ENCODE data around the gene UBASH3A.

The UBASH3A gene

GRCh38 chr21:42491328-42491727 lies 87.6 kb downstream of the UBASH3A start:
- DNase-seq (ENCODE audit: low read depth), result no peak

GRCh38 chr21:42492201-42492600 lies 88.5 kb downstream of the UBASH3A start:
- DNase-seq (ENCODE audit: low read depth), result no peak

GRCh38 chr21:42493109-42494060 lies 89.7 kb downstream of the UBASH3A start:
- DNase-seq (ENCODE audit: low read depth), result no peak

- DNase-seq (ENCODE audit: low read depth), result no peak
These were observed 91.3 kb downstream of the UBASH3A start for GRCh38 chr21:42495027-42495426.

- DNase-seq (ENCODE audit: low read depth), result no peak
These were observed 92.0 kb downstream of the UBASH3A start for GRCh38 chr21:42495765-42496119.

- peak; percentile 97 for DNase-seq (ENCODE audit: low read depth)
These were observed 92.6 kb downstream of the UBASH3A start, which contains the start of gene RSPH1 for GRCh38 chr21:42496120-42496838. RSPH1 (minus strand) TSS chr21:42496224; CDS start chr21:42496186, 38 bp downstream.

- DNase-seq (ENCODE audit: low read depth), result peak; percentile 11
These were observed 93.1 kb downstream of the UBASH3A start for GRCh38 chr21:42496839-42497202.

All from iris pigment epithelial cell (primary cell).